ENCODE measurements around the gene DST. TPM values are rescaled to one million over a fixed set of nuclear protein-coding genes. Genes with fewer than 3 reads are reported as not detected.

The DST gene
- total RNA-seq, 1 experiment from 2014 or later = 370 TPM

GRCh38 chr6:56444855-56445254 lies 197.8 kb downstream of the DST start:
- Mint-ChIP-seq H3K4me3 (ENCODE audit: unreplicated experiment) (no peak overlapping the region), H3K27me3 (ENCODE audit: insufficient read depth, unreplicated experiment) (no peaks in the 10 kb centered on the region), H3K4me1 (ENCODE audit: insufficient read depth, unreplicated experiment) (no peaks in the 10 kb centered on the region), H3K9me3 (ENCODE audit: unreplicated experiment) (no peaks in the 10 kb centered on the region), H3K27ac (ENCODE audit: low read depth, unreplicated experiment) (no peak overlapping the region), H3K36me3 (ENCODE audit: insufficient read depth, unreplicated experiment) (peaks cover 21% of the 10 kb centered on the region)
- no peak for DNase-seq (ENCODE audit: unreplicated experiment)
- no peak for TF ChIP-seq CTCF (IDR thresholded peaks at IDR 0.05; ENCODE audit: unreplicated experiment)
- ChIA-PET CTCF (interaction anchor here (0.7 to 1.4 kb wide), 2 partner anchors 9 to 223 kb away, joined by 3 to 4 read pairs; no protein-coding TSS in a partner anchor), POLR2A (interaction anchor here (1.0 to 6.5 kb wide), 4 partner anchors 24 to 75 kb away, joined by 4 to 39 read pairs (median 4); no protein-coding TSS in a partner anchor)
- intact Hi-C loops (cut with micrococcal nuclease) = no loop called here
- no TSS peak for BruUV-seq (replicated peaks)

GRCh38 chr6:56440551-56440981 lies 202.1 kb downstream of the DST start:
- TF ChIP-seq CTCF (IDR thresholded peaks at IDR 0.05; ENCODE audit: unreplicated experiment) = no peak
- peak; percentile 41 for DNase-seq (ENCODE audit: unreplicated experiment)
- H3K4me1 Mint-ChIP-seq (ENCODE audit: insufficient read depth, unreplicated experiment) = peaks cover 21% of the 10 kb centered on the region
- ChIA-PET POLR2A (interaction anchor here (0.7 kb wide), 1 partner anchor 205 kb away, joined by 3 read pairs; no protein-coding TSS in a partner anchor), CTCF (interaction anchor here (2.2 kb wide), 1 partner anchor 70 kb away, joined by 13 read pairs; no protein-coding TSS in a partner anchor)
- no peak overlapping the region for H3K4me3 Mint-ChIP-seq (ENCODE audit: unreplicated experiment)
- intact Hi-C loops (cut with micrococcal nuclease) = no loop called here
- H3K36me3 Mint-ChIP-seq (ENCODE audit: insufficient read depth, unreplicated experiment) = peaks cover 6% of the 10 kb centered on the region
- H3K27me3 Mint-ChIP-seq (ENCODE audit: insufficient read depth, unreplicated experiment) = no peaks in the 10 kb centered on the region
- no TSS peak for BruUV-seq (replicated peaks)
- H3K9me3 Mint-ChIP-seq (ENCODE audit: unreplicated experiment) = peaks cover 5% of the 10 kb centered on the region
- H3K27ac Mint-ChIP-seq (ENCODE audit: low read depth, unreplicated experiment) = no peak overlapping the region

GRCh38 chr6:56437171-56437900 lies 205.4 kb downstream of the DST start:
- no TSS peak for BruUV-seq (replicated peaks)
- Mint-ChIP-seq H3K4me1 (ENCODE audit: insufficient read depth, unreplicated experiment) (peaks cover 24% of the 10 kb centered on the region), H3K36me3 (ENCODE audit: insufficient read depth, unreplicated experiment) (no peaks in the 10 kb centered on the region), H3K27ac (ENCODE audit: low read depth, unreplicated experiment) (peak overlapping the region; percentile 66), H3K27me3 (ENCODE audit: insufficient read depth, unreplicated experiment) (no peaks in the 10 kb centered on the region), H3K4me3 (ENCODE audit: unreplicated experiment) (no peak overlapping the region), H3K9me3 (ENCODE audit: unreplicated experiment) (peaks cover 5% of the 10 kb centered on the region)
- intact Hi-C loops (cut with micrococcal nuclease) = loop anchor here (5.0 kb wide), 1 partner anchor 65 kb away; no protein-coding TSS in a partner anchor
- no peak for TF ChIP-seq CTCF (IDR thresholded peaks at IDR 0.05; ENCODE audit: unreplicated experiment)
- DNase-seq (ENCODE audit: unreplicated experiment) = peak; percentile 76
- ChIA-PET CTCF (interaction anchor here (0.7 to 1.9 kb wide), 3 partner anchors 11 to 204 kb away, joined by 3 to 10 read pairs (median 4); no protein-coding TSS in a partner anchor), POLR2A (interaction anchor here (0.7 to 6.1 kb wide), 5 partner anchors 9 to 70 kb away, joined by 3 to 39 read pairs (median 4); no protein-coding TSS in a partner anchor)

GRCh38 chr6:56435754-56436153 lies 206.9 kb downstream of the DST start:
- Mint-ChIP-seq H3K27me3 (ENCODE audit: insufficient read depth, unreplicated experiment) (no peaks in the 10 kb centered on the region), H3K27ac (ENCODE audit: low read depth, unreplicated experiment) (no peak overlapping the region), H3K9me3 (ENCODE audit: unreplicated experiment) (peaks cover 5% of the 10 kb centered on the region), H3K4me3 (ENCODE audit: unreplicated experiment) (no peak overlapping the region), H3K4me1 (ENCODE audit: insufficient read depth, unreplicated experiment) (peaks cover 24% of the 10 kb centered on the region), H3K36me3 (ENCODE audit: insufficient read depth, unreplicated experiment) (no peaks in the 10 kb centered on the region)
- ChIA-PET CTCF (interaction anchor here (0.6 kb wide), 1 partner anchor 588 kb away, joined by 3 read pairs; no protein-coding TSS in a partner anchor), POLR2A (interaction anchor here (0.8 to 6.1 kb wide), 5 partner anchors 10 to 65 kb away, joined by 3 to 39 read pairs (median 4); no protein-coding TSS in a partner anchor)
- intact Hi-C loops (cut with micrococcal nuclease) = loop anchor here (5.0 kb wide), 1 partner anchor 63 kb away; no protein-coding TSS in a partner anchor
- no peak for TF ChIP-seq CTCF (IDR thresholded peaks at IDR 0.05; ENCODE audit: unreplicated experiment)
- DNase-seq (ENCODE audit: unreplicated experiment) = no peak
- BruUV-seq (replicated peaks) = no TSS peak

Data from MCF 10A (cell line).